ENCODE results near the gene SLC30A10. TPM values are rescaled to one million over a fixed set of nuclear protein-coding genes. Genes with fewer than 3 reads are reported as not detected.

The SLC30A10 gene
- total RNA-seq, 1 donor from 2014 or later, result not detected

- TF ChIP-seq, protein P1, sequence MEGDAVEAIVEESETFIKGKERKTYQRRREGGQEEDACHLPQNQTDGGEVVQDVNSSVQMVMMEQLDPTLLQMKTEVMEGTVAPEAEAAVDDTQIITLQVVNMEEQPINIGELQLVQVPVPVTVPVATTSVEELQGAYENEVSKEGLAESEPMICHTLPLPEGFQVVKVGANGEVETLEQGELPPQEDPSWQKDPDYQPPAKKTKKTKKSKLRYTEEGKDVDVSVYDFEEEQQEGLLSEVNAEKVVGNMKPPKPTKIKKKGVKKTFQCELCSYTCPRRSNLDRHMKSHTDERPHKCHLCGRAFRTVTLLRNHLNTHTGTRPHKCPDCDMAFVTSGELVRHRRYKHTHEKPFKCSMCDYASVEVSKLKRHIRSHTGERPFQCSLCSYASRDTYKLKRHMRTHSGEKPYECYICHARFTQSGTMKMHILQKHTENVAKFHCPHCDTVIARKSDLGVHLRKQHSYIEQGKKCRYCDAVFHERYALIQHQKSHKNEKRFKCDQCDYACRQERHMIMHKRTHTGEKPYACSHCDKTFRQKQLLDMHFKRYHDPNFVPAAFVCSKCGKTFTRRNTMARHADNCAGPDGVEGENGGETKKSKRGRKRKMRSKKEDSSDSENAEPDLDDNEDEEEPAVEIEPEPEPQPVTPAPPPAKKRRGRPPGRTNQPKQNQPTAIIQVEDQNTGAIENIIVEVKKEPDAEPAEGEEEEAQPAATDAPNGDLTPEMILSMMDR (IDR thresholded peaks at IDR 0.05), result no peak
- no peak for ATAC-seq
- no peaks in the 10 kb centered on the region for H3K9me3 ChIP-seq
- intact Hi-C loops (cut with DNase I), result no loop called here
- H3K4me3 ChIP-seq, result no peak overlapping the region
- peaks cover 11% of the 10 kb centered on the region for H3K4me1 ChIP-seq
- H3K36me3 ChIP-seq, result no peaks in the 10 kb centered on the region
- no peak for DNase-seq
- H3K27ac ChIP-seq, result no peak overlapping the region
- H3K27me3 ChIP-seq, result peaks cover 44% of the 10 kb centered on the region
Observed at GRCh38 chr1:219926363-219926998, 1.9 kb downstream of the SLC30A10 start.

GRCh38 chr1:219924342-219924741 lies 4.0 kb downstream of the SLC30A10 start:
- H3K9me3 ChIP-seq, result no peaks in the 10 kb centered on the region
- intact Hi-C loops (cut with DNase I), result no loop called here
- no peak overlapping the region for H3K4me3 ChIP-seq
- TF ChIP-seq, protein P1 (IDR thresholded peaks at IDR 0.05), result no peak
- ATAC-seq, result no peak
- H3K27me3 ChIP-seq, result peaks cover 38% of the 10 kb centered on the region
- no peaks in the 10 kb centered on the region for H3K36me3 ChIP-seq
- DNase-seq, result no peak
- peaks cover 11% of the 10 kb centered on the region for H3K4me1 ChIP-seq
- H3K27ac ChIP-seq, result no peak overlapping the region

DNA sequence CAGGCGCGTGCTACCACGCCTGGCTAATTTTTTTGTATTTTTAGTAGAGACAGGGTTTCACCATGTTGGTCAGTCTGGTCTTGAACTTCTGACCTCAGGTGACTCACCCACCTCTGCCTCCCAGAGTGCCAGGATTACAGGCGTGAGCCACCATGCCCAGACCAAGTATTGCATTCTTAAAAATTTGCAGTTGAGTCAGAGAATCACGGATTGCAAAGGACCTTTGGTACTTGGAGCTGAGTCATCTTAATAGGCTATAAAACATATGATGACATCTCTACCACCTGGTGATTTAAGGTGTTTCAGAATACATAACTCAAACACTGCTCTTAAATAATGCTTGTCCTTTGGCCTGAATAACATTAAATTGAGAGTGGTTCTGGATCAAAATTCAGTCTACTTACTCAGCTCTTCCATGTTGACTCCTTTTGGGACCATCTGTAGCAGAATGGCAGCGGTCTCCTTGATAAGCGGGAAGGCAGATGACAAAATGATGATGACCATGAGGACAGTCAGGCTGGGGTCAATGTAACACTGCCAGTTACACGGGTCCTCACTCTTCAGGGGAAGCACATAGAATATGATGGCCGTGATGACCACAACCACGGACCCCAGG lies 10.4 kb downstream of the SLC30A10 start:
- Histone ChIP-seq H3K9me3 (no peaks in the 10 kb centered on the region), H3K36me3 (no peaks in the 10 kb centered on the region), H3K4me3 (no peak overlapping the region), H3K27ac (no peak overlapping the region), H3K27me3 (no peaks in the 10 kb centered on the region), H3K4me1 (no peaks in the 10 kb centered on the region)
- no peak for ATAC-seq
- DNase-seq, result no peak
- intact Hi-C loops (cut with DNase I), result no loop called here
- TF ChIP-seq, protein P1 (IDR thresholded peaks at IDR 0.05), result no peak

DNA sequence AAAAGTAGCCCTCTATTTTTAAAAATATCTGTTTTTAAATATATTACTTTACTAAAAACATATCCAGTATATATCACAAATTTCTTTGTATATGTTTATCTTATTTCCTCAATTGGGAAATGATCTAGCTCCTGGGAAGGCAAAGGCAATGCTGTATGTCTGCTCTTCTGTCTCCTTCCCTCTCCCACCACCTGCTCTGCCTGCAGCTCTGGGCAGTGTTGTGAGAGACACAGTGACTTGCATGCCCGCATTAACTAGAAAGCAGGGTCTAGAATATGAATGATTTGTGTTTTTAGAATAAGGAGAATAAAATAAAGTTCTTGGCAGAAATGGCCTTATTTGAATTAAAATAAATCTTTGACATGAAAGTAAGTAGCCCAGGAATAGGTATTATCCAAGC lies 11.1 kb downstream of the SLC30A10 start:
- Histone ChIP-seq H3K4me3 (no peak overlapping the region), H3K4me1 (no peaks in the 10 kb centered on the region), H3K27ac (no peak overlapping the region), H3K27me3 (no peaks in the 10 kb centered on the region), H3K9me3 (no peaks in the 10 kb centered on the region), H3K36me3 (no peaks in the 10 kb centered on the region)
- no peak for ATAC-seq
- TF ChIP-seq, protein P1 (IDR thresholded peaks at IDR 0.05), result no peak
- intact Hi-C loops (cut with DNase I), result no loop called here
- DNase-seq, result no peak

- no peaks in the 10 kb centered on the region for H3K9me3 ChIP-seq
- TF ChIP-seq, protein P1 (IDR thresholded peaks at IDR 0.05), result no peak
- DNase-seq (no peak), ATAC-seq (no peak)
- H3K4me1 ChIP-seq, result no peaks in the 10 kb centered on the region
- intact Hi-C loops (cut with DNase I), result no loop called here
- H3K27ac ChIP-seq, result no peak overlapping the region
- H3K27me3 ChIP-seq, result no peaks in the 10 kb centered on the region
- no peaks in the 10 kb centered on the region for H3K36me3 ChIP-seq
- no peak overlapping the region for H3K4me3 ChIP-seq
Observed at GRCh38 chr1:219916257-219916656, 12.1 kb downstream of the SLC30A10 start.
